ENCODE data around the gene TCF12. TPM values are rescaled to one million over a fixed set of nuclear protein-coding genes. Genes with fewer than 3 reads are reported as not detected.

TCF12 gene
- polyA plus RNA-seq (43.3 to 64.2 TPM (median 48.3 TPM) in 3 replicates), polyA minus RNA-seq (66.2 to 137 TPM (median 103 TPM) in 3 replicates)
- polyA plus RNA-seq (2011; ENCODE audit: low read depth), result 45.5 TPM
- polyA plus RNA-seq (2011; cell fraction: cytosol; rRNA removed), result 33.9 and 63.2 TPM in 2 replicates
- polyA plus RNA-seq (2011; cell fraction: nucleus; rRNA removed), result 40.4 and 42.5 TPM in 2 replicates
- 13.8 and 27.6 TPM in 2 replicates for polyA plus RNA-seq (2012; ENCODE audit: low replicate concordance)
- polyA minus RNA-seq (2011; cell fraction: cytosol; rRNA and poly(A)+ RNA removed), result 25.9 TPM
- polyA minus RNA-seq (2011; cell fraction: nucleus; rRNA and poly(A)+ RNA removed), result 43.2 and 105 TPM in 2 replicates

GRCh38 chr15:56918046-56918938 lies at the start of gene TCF12:
TSS of gene TCF12 (plus strand) at chr15:56918644. CDS start at chr15:56919914, 1,270 bp downstream.
- H3K36me3 ChIP-seq (ENCODE audit: control insufficient read depth in 2 of 2, extremely low read depth in 1 of 2, insufficient read depth in 2 of 2, low read length in 2 of 2), result peaks cover 0 to 3% of the 10 kb centered on the region in 2 experiments
- H2AFZ ChIP-seq (ENCODE audit: control insufficient read depth, low read length), result peak within 1 kb of the TSS; percentile 80
- no peaks in the 10 kb centered on the region for H3K9me1 ChIP-seq (ENCODE audit: control insufficient read depth, extremely low read depth, insufficient read depth, low read length)
- peaks cover 32% of the 10 kb centered on the region for H3K79me2 ChIP-seq (ENCODE audit: control insufficient read depth, insufficient read depth, low read length)
- peak within 1 kb of the TSS; percentile 100 for H3K4me2 ChIP-seq (ENCODE audit: control insufficient read depth, extremely low read depth, insufficient read depth, low read depth, low read length)
- H3K9ac ChIP-seq (ENCODE audit: control insufficient read depth, extremely low read depth, insufficient read depth, low read length), result peak within 1 kb of the TSS; percentile 93
- peaks cover 11% of the 10 kb centered on the region for H3K4me1 ChIP-seq (ENCODE audit: control insufficient read depth, extremely low read depth, insufficient read depth, low read length)
- TF ChIP-seq CTCF (optimal IDR thresholded peaks at IDR 0.05 in 1 of 3, IDR thresholded peaks at IDR 0.05 in 1 of 3, conservative IDR thresholded peaks at IDR 0.05 in 1 of 3; ENCODE audit: extremely low read depth in 1 of 3, insufficient read depth in 2 of 3, low read length in 3 of 3) (peak; percentile 28 to 76 (median 74)), EZH2 (IDR thresholded peaks at IDR 0.05; ENCODE audit: low read length) (no peak)
- H3K27me3 ChIP-seq (ENCODE audit: control insufficient read depth, extremely low read depth, insufficient read depth, low read length), result no peaks in the 10 kb centered on the region
- dilution Hi-C loops (cut with MboI; ENCODE audit: extremely low pct_ligation_motif_present, low sequenced_read_pairs), result no loop called here
- FAIRE-seq, result no peak
- no peaks in the 10 kb centered on the region for H3K9me3 ChIP-seq (ENCODE audit: control insufficient read depth, low read depth, low read length)
- H4K20me1 ChIP-seq (ENCODE audit: control insufficient read depth, extremely low read depth, insufficient read depth, low read length), result no peaks in the 10 kb centered on the region
- H3K4me3 ChIP-seq (ENCODE audit: control insufficient read depth in 2 of 3, extremely low read depth in 1 of 3, insufficient read depth in 2 of 3, low read depth in 1 of 3, low read length in 3 of 3), result peak within 1 kb of the TSS; percentile 85 to 93 (median 89)
- peak within 1 kb of the TSS; percentile 77 for H3K27ac ChIP-seq (ENCODE audit: control insufficient read depth, insufficient read depth, low read length)
- peak; percentile 46 for DNase-seq (ENCODE audit: low read depth, low spot score)

GRCh38 chr15:56869573-56869972 lies 48.9 kb upstream of the TCF12 start:
- Histone ChIP-seq H3K27ac (ENCODE audit: control insufficient read depth, insufficient read depth, low read length) (no peak overlapping the region), H3K9ac (ENCODE audit: control insufficient read depth, extremely low read depth, insufficient read depth, low read length) (no peak overlapping the region), H3K4me3 (ENCODE audit: control insufficient read depth in 2 of 3, extremely low read depth in 1 of 3, insufficient read depth in 2 of 3, low read depth in 1 of 3, low read length in 3 of 3) (no peak overlapping the region), H3K9me3 (ENCODE audit: control insufficient read depth, low read depth, low read length) (no peaks in the 10 kb centered on the region), H4K20me1 (ENCODE audit: control insufficient read depth, extremely low read depth, insufficient read depth, low read length) (no peaks in the 10 kb centered on the region), H3K4me1 (ENCODE audit: control insufficient read depth, extremely low read depth, insufficient read depth, low read length) (peaks cover 7% of the 10 kb centered on the region), H3K9me1 (ENCODE audit: control insufficient read depth, extremely low read depth, insufficient read depth, low read length) (no peaks in the 10 kb centered on the region), H3K4me2 (ENCODE audit: control insufficient read depth, extremely low read depth, insufficient read depth, low read depth, low read length) (no peak overlapping the region), H3K27me3 (ENCODE audit: control insufficient read depth, extremely low read depth, insufficient read depth, low read length) (no peaks in the 10 kb centered on the region), H2AFZ (ENCODE audit: control insufficient read depth, low read length) (no peak overlapping the region), H3K36me3 (ENCODE audit: control insufficient read depth in 2 of 2, extremely low read depth in 1 of 2, insufficient read depth in 2 of 2, low read length in 2 of 2) (no peaks in the 10 kb centered on the region), H3K79me2 (ENCODE audit: control insufficient read depth, insufficient read depth, low read length) (no peaks in the 10 kb centered on the region)
- dilution Hi-C loops (cut with MboI; ENCODE audit: extremely low pct_ligation_motif_present, low sequenced_read_pairs), result no loop called here
- DNase-seq (ENCODE audit: low read depth, low spot score) (no peak), FAIRE-seq (no peak)
- TF ChIP-seq CTCF (optimal IDR thresholded peaks at IDR 0.05 in 1 of 3, IDR thresholded peaks at IDR 0.05 in 1 of 3, conservative IDR thresholded peaks at IDR 0.05 in 1 of 3; ENCODE audit: extremely low read depth in 1 of 3, insufficient read depth in 2 of 3, low read length in 3 of 3), result peak; percentile 23 to 69 (median 42)
- no peak for TF ChIP-seq EZH2 (IDR thresholded peaks at IDR 0.05; ENCODE audit: low read length)

Measured in keratinocyte (primary cell).